Measurements from ENCODE around the gene HSD17B10.
"Not testable (repeated sequence)": the region's sequence is repeated elsewhere in the genome, so short reads cannot be mapped to it uniquely, and the experiment has no call there.

HSD17B10 gene

DNA sequence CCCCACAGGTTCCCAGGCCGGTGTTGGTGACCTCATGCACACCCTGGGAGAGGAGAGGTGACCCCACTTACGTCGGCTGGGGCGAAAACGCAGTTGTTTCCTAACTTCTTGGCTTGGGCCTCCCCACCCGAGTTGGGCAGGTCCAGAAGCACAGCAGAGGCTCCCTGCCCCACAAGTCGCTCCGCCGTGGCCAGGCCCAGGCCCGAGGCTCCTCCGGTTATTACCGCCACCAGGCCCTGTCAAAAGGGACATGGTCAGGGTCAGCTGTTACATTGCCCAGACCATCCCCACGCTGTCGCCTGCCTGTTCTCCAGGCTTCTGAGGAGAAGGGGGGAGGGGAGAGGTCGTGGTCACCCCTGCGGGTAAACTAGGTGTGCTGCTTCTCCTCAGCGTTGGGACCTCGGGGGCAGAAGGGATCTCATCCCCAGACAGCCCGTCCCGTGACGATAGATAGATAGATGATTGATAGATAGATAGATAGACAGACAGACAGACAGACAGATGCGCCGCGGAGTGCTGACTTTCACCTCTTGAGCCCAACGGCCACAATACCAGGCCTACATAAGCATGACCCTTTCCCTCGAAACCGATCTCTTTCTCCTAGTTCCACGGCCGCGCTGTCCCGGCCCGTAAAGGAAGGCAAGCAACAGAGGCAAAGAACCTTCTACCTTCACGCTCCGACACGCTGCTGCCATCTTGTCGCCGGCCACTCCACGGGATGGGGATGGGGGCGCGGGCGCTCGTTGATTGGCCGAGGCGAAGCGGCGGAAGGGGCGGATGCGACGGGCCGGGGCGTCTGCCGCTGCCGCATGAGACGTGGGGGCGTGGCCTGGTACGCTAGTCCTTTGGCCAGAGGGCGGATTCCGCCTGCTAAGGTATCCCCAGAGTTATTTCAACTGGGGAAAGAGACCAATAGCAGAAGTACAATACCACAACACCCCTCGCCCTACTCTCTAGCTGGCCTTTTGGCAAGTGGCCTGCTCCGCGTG lies at the start of gene HSD17B10:
TSS of gene HSD17B10 (minus strand) at position 720 of the 989 bp plus-strand sequence. CDS start at position 695, 25 bp downstream.
- peak; percentile 97 for ATAC-seq
- DNase-seq, result peak; percentile 90

GRCh38 chrX:53483416-53483815 lies 49.2 kb upstream of the HSD17B10 start:
- DNase-seq, result no peak

GRCh38 chrX:53481816-53482465 lies 47.8 kb upstream of the HSD17B10 start:
- DNase-seq (peak; percentile 31), ATAC-seq (no peak)

More at GRCh38 chrX:53483416-53483815, 49.2 kb upstream of the HSD17B10 start:
- ATAC-seq, result no peak

DNA sequence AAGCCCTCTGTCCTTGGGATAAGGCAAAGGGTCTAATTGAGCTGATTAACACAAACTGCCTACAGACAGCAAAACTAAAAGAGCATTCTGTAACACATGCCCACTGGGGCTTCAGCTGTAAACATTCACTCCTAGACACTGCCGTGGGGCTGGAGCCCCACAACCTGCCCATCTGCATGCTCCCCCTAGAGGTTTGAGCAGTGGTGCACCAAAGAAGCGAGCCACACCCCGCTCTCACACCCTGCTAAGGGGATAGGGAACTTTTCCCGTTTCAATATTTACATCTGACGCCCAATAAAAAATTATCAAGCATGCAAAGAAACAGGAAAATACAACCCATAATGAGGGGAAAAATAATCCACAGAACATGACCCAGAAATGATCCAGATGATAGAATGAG lies 46.9 kb upstream of the HSD17B10 start:
- ATAC-seq, result no peak
- DNase-seq, result peak; percentile 6

DNA sequence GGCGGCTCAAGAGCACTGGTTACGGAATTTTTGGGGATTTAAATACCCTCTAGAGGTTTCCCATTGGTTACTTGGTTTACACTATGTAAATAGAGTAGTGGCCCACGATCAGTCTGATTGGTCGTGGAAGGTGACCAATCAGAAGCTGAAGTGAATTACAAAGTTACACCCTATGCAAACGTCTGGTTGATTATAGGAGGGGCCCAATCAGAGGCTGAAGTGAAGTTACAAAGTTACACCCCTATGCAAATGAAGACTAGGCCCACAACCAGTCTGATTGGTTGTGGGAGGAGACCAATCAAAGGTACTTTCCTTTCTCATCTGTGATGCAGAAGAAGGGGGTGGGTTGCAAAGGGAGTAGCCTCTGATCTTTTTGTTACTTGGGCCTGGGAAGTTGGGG lies 45.1 kb upstream of the HSD17B10 start:
- DNase-seq, result no peak
- ATAC-seq, result no peak

- no peak for ATAC-seq
These were observed 42.2 kb upstream of the HSD17B10 start for GRCh38 chrX:53476371-53476770.

GRCh38 chrX:53474707-53475106 lies 40.5 kb upstream of the HSD17B10 start:
- ATAC-seq (no peak), DNase-seq (no peak)

More at GRCh38 chrX:53476371-53476770, 42.2 kb upstream of the HSD17B10 start:
- DNase-seq, result no peak

GRCh38 chrX:53471346-53471745 lies 37.2 kb upstream of the HSD17B10 start:
- DNase-seq, result no peak
- no peak for ATAC-seq

- not testable (repeated sequence) for DNase-seq, ATAC-seq
These were observed 34.5 kb upstream of the HSD17B10 start for GRCh38 chrX:53468659-53469058.

DNA sequence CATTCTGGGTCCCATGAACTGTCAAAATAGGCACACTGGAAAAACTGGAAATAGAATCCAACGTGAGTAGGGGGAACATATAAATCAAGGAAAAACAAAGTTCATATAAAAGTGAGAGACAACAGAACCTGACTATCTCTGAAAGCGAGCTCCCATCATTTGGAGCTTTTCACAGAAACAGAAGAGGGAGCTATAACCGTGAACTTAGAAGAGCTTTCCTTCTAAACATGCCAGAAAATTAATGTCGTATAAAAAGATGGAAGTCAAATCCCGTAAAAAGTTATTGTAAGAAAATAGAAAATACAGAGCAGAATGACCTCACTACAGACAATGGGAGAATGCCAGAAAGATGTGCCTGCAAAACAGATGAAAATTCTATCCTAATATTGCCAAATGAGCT lies 23.9 kb upstream of the HSD17B10 start:
- ATAC-seq, result no peak
- no peak for DNase-seq

GRCh38 chrX:53456254-53456653 lies 22.1 kb upstream of the HSD17B10 start:
- ATAC-seq (no peak), DNase-seq (no peak)

DNA sequence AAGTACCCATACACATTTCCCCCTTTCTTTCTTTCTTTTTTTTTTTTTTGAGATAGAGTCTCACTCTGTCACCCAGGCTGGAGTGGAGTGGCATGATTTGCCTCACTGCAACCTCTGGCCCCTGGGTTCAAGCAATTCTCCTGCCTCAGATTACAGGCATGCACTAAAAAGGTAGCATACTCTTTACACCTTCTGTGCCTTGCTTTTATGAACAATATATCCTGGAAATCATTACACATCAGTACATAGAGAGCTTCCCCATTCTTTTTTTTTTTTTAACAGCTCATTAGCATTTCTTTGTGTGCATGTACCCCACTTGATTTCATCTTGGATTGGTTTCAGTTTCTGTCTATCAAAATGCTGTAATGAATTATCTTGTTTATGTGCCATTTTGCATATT lies 18.6 kb upstream of the HSD17B10 start:
- no peak for DNase-seq
- ATAC-seq, result no peak

GRCh38 chrX:53449632-53450031 lies 15.5 kb upstream of the HSD17B10 start:
- DNase-seq (no peak), ATAC-seq (no peak)

DNA sequence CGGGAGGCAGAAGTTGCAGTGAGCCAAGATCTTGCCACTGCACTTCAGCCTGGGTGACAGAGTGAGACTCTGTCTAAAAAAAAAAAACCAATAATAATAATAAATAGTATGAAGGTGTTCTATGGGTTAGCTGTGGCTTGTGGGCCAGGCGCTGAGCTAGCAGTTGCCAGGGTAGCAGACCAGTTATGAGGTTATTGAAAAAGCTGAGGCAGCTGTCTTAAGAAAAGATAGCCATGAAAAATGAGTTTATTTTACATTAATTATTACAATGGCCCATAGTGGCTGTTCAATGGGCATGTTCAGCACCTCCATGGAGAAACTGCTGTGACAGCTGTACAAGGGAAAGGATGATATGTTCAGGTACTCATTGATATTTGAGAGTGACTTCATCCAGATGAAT lies 13.3 kb upstream of the HSD17B10 start:
- DNase-seq (no peak), ATAC-seq (no peak)

- no peak for ATAC-seq
- DNase-seq, result peak; percentile 44
These were observed 11.8 kb upstream of the HSD17B10 start for GRCh38 chrX:53445977-53446376.

GRCh38 chrX:53442322-53442631 lies 8.1 kb upstream of the HSD17B10 start:
- DNase-seq (no peak), ATAC-seq (no peak)

- ATAC-seq (peak; percentile 87), DNase-seq (peak; percentile 78)
These were observed 7.6 kb upstream of the HSD17B10 start for GRCh38 chrX:53441531-53442321.

GRCh38 chrX:53440621-53441517 lies 6.7 kb upstream of the HSD17B10 start:
- ATAC-seq, result peak; percentile 30
- DNase-seq, result peak; percentile 42

GRCh38 chrX:53440101-53440500 lies 5.9 kb upstream of the HSD17B10 start:
- ATAC-seq (no peak), DNase-seq (no peak)

DNA sequence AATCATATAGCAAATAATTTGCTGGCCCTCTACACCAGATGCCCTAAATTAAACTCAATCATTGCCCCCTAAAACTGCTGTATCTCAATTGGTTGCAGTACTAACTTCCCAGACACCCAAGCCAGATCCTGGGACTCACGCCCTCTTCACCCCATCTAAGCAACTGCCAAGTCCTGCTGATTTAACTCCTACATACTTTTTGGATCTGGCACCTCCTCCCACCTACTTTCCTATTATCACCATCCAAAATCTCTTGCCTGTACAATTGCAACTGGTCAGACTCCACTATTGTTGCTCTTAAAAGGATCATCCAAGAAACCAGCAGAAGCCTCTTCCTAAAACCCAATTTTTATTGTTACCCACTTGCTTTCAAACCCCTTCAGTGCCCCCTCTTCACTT lies 4.7 kb upstream of the HSD17B10 start:
- ATAC-seq (no peak), DNase-seq (no peak)

DNA sequence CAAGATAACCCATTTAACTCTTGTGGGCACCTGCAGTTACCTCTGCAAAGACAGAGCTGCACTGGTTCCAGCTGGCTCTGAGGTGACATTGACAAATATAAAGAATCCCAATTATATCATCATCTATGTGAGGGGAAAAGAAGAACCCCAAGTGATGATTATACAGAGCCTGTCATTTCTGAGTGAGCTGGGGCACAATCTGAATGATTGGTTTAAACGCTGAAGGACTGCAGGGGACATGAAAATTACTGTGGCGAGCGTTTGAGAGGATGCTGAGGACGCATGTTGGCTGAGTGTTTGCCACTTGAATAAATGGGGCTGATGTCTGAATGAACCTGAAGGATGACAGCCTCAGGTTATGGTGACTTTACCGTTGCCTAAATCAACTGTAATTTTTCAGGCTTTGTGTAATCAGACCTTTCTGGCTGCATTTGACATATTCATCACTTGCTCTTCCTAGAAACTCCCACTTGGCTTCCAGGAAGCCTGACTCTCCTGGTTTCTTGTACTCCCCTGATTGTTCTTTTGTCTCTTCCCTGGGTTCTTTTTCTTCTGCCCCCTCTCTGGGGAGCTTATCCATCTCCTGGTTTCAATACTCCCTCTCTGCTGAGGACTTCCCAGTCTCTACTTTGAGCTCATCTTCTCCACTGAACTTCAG lies 4.1 kb upstream of the HSD17B10 start:
- ATAC-seq, result no peak

More for the DNA sequence above, 4.1 kb upstream of the HSD17B10 start:
- DNase-seq, result no peak
